ENCODE data around the gene RAB3B.
"Not testable (repeated sequence)": the region's sequence is repeated elsewhere in the genome, so short reads cannot be mapped to it uniquely, and the experiment has no call there.

RAB3B gene

GRCh38 chr1:51988254-51988653 is 2.2 kb downstream of the RAB3B start:
- DNase-seq: no peak

- no peak for DNase-seq
Measured at GRCh38 chr1:51986718-51987117, 3.8 kb downstream of the RAB3B start.

GRCh38 chr1:51982161-51982560 is 8.3 kb downstream of the RAB3B start:
- DNase-seq: no peak

DNA sequence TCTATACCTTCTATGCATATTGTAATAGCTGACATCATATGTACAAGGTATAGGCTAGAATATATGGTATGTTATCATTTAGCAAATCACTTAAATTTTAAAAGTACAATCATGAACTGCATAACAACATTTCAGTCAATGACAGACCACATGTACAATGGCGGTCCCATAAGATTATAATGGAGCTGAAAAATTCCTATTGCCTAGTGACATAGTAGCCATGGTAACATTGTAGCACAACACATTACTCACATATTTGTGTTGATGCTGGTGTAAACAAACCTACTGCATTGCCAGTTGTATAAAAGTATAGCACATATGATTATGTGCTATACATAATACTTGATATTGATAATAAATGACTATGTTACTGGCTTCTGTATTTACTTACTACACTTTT is 8.9 kb downstream of the RAB3B start:
- DNase-seq: no peak

DNA sequence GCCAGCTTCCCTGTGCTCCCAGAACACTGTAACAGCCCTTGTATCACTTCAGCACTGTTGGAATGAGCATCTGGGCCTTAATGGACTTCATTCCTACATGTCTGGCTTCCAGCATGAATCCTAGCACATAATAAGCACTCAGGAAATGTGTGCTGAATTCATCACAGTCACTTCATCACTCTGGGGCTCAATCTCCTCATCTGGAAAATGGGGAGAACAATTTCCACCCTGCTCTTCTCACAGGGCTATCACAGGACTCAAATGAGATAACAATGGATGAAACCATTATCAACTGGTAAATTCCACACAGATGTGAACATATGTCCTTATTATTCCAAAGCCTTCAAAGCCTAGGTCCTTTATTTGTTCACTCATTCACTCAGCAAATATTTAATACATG is 12.4 kb downstream of the RAB3B start:
- DNase-seq: no peak

DNA sequence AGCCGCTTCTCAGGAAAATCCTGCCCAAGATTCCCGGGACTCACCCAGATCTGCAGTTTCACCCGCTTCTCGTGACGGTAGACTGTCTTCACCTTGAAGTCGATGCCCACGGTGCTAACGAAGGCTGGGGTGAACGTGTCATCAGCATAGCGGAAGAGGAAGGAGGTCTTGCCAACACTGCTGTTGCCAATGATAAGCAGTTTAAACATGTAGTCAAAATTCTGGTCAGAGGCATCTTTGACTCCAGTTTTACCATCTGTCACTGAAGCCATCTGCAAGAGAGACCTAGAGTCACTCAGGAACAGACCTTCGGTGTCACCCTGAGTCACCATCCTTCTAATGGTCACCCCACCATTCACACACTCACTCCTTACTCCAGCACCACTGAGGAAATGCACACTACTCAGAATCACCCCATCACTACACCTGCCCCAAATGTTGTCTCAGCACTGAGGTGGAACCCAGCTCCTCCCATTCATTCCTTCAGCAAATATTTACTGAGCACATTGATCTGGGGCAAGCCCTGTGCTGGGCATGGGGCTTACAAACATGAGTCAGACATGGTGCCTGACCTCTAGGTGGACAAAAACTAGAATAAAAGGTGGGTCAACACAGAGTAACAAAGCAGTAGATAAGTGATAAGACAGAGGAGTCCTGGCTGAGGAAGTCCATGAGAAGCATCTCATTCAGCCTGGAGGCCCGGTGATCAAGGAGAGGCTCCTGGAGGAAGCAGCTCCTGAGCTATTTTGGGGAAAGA is 13.5 kb downstream of the RAB3B start:
- peak; percentile 81 for DNase-seq

GRCh38 chr1:51973587-51974474 is 16.7 kb downstream of the RAB3B start:
- peak; percentile 85 for DNase-seq

- DNase-seq: no peak
Measured at GRCh38 chr1:51969038-51969705, 21.3 kb downstream of the RAB3B start.

- DNase-seq: no peak
Measured at GRCh38 chr1:51968632-51969031, 21.9 kb downstream of the RAB3B start.

GRCh38 chr1:51967213-51967791 is 23.2 kb downstream of the RAB3B start:
- not testable (repeated sequence) for DNase-seq

GRCh38 chr1:51966559-51966958 is 23.9 kb downstream of the RAB3B start:
- DNase-seq: no peak

DNA sequence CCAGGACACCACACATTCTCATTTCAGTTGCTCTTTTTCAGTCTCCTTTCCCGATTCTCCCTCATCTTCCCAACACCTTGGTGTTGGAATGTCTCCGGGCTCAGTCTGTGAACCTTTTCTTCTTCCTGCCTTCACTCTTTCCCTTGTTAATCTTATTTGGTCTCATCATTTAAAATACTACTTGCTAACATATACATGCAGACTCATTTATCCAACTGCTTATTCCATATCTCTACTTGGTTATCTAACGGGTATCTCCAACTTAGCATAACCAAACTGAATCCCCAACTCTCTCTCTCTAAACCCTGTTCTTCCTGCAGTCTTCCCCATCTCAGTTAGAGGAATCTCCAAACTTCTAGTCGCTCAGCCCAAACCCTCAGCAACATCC is 26.2 kb downstream of the RAB3B start:
- DNase-seq: no peak

DNA sequence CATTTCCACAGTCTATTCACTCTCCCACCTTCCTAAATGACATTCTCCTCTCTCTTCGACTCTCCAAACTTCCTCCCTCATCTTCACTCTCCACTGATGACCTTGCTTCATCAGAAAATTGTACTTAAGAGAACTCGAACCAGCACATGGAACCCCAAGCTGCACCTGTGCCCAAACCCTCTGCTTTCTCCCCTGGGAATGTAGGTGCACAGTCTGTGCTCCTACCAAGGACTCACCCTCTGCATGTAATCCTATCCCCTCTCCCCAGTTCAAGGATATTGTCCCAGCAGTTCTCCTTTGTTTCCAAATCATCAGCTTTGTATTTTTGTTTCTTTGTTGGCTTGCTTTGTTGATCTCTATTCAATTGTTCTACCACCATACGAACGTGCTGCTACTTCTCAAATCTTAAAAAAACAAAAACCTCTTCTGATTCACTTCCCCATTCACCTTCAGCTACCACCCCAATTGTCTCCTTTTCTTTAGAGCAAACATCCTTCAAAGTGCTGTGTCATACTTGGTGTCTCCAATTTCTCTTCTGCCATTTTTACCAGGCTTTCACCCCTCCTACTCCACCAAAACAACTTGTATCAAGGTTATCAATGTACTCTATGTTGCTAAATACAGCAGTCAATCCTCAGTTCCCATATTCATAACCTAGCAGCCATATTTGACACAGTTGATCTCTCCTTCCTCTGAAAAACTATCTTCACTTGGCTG is 26.8 kb downstream of the RAB3B start:
- no peak for DNase-seq

DNA sequence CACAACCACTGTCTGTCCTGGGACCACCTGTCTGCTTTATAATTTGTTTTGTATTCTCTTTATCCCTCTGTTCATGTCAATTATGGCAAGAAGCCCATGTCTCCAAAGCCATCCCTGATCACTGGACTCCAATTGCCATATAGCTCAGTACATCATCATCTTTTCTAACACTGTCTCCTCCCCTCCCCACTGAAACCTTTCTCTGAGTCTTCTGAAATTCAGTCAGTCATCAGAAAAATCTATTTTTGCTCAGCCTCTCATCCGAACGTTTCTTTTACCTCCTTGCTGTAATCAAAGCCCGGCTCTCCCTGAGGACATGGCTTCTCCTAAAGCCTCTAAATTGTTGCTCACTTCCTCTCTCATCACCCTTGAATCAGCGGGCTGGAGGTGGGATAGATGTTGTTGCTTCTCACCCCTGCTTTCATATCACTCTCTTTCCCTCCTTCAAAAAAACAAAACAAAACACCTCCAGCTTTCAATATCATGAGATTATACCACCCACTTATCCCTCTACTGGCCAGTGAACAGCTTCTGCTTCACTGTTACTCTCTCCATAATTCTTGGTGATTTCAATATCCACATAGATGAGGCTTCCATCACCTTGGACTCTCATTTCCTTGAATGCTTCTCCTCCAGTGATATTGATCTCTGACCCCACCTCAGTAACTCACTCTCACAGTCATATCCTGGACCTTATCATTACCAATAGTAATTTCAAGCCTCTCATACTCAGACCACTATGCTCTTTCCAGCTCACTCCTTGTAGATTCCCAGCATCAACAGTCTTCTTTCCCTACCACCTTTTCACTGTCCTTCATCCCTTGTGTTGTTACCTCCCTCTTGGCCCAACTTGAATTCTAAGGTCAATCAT is 27.8 kb downstream of the RAB3B start:
- DNase-seq: no peak

DNA sequence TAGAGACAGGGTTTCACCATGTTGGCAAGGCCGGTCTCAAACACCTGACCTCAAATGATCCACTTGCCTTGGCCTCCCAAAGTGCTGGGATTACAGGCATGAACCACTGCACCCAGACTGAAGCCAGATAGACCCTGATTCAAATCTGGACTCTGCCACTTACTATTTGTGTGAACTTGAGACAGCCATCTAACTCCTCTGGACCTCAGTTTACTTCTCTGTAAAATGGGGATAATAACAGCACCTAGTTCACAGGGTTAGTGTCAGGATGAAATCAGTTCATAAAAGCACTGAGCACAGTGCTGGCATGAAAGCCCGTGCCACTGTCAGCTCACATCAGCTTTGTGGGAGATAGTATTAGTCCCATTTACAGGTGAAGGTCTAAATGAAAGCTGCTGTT is 28.5 kb downstream of the RAB3B start:
- DNase-seq: no peak

DNA sequence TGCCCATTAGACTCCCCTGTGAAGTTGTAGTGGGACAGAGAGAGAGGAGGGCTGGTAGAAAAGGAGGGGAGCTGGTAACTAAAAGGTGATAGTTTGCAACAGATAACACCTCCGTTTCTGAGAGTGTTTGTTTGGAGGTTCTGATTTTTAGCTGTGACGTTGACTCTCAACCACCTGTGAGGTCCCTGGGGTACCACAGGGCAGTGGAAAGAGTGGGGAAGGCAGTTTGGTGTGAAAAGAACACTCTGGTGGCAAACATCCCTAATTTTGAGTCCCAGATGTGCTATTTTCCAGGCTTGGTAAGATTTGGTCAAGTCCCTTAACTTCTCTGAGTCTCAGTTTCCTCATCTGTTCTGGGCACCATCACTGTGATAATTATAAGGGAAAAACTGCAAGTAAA is 29.3 kb downstream of the RAB3B start:
- DNase-seq: no peak

DNA sequence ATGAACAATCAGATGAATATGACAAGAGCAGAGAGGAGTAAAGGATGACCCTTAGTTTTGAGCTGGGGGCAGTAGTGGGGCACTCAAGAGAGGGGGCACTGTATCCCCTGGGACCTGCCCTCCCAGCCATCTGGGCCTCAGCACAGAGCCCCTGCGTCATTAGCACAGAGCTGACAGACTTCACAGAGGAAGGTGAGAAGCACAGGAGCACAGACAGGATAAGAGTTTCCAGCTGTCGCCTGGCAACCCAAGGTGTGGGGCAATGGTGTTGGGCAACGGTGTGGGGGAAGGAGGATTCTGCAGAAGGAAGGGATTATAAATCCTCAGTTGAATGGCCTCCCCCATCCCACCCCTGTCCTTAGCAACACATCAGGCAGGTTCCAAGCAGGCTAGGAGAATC is 30.2 kb downstream of the RAB3B start:
- DNase-seq: no peak

GRCh38 chr1:51958824-51959223 is 31.7 kb downstream of the RAB3B start:
- no peak for DNase-seq

DNA sequence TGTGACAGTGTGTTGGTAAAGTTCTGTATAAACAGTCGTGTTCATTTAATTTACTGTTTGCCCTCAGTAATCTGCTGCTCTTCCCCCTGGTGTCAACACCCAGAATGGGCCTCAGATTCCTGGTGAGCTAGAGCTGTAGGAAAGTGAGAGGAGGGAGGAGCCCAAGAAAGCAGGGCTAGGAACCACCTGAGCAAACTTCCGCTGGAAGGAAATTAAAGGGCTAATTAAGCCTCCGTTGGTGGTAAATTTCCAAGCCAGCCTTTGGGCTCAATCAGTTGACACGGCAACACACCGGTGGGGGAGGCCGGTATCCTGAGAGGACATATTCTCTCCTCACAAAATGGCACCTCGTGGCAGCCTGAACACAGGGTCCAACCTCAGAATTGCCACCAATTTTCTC is 32.9 kb downstream of the RAB3B start:
- peak; percentile 75 for DNase-seq

DNA sequence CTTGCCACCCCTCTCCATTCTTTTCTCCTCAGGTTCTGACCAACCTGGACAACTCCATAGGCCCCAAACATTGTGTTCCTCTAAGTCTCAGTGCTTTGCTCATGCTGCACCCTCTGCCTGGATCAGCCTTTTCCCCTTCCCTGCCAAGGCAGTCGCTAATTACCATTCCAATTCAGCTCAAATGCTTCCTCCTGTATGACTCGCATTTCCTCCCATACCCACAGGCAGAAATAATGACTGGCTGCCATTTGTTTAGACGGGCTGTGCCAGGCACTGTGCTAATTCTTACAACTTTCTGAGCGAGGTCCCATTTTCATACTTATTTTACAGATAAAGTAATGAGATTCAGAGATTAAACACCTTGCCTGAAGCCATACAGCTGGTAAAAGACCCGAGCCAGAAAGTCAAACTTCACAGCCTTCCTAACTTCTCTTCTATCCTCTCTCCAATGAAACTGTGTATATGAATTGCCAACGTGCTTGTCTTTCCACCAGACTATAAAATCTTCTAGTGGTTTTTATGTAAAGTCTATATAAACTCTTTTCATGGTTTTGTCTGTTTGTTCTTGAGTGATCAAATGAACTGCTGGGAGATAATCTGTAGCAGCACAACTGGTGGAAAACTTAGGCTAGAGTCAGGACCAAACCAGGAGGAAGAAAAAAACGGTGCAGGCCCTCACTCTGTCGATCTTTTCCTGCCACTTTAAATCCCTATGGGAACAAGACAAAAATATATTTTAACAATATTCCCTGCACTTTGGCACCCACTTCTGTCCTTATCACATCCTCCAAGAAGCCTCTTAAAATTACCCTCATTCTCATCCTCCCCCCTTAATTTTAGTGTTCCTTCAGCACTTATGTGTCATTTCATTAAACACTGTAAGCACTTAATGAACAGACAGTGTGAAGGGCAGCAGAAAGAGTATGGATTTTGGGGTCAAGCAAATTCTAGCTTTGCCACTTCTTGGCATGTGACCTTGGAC is 33.7 kb downstream of the RAB3B start:
- peak; percentile 36 for DNase-seq
